CD4-positive, alpha-beta T cell (primary cell): Measurements from ENCODE around the gene L1TD1. TPM values are rescaled to one million over a fixed set of nuclear protein-coding genes. Genes with fewer than 3 reads are reported as not detected.

ENCODE experiments used
- ATAC-seq: fragments of 200-7000 bp; cut with Tn5 transposase; one replicate; pipeline ENCODE4 v1.10.0; 2022; ENCODE audit warnings: mild to moderate bottlenecking; ENCODE audit not compliant: poor library complexity
- CTCF ChIA-PET: fragments of 350-600 bp; sonication (Branson Sonifier 250); formaldehyde crosslinking; loops from one replicate; lab custom pipeline; 2021; ENCODE audit warnings: antibody characterized with exemption, inconsistent platforms; lab: Charles Lee
- POLR2A ChIA-PET: fragments of 350-600 bp; sonication (Branson Sonifier 250); formaldehyde crosslinking; loops from one replicate; lab custom pipeline; 2021; ENCODE audit warnings: antibody characterized with exemption, inconsistent platforms; lab: Charles Lee
- DNase-seq, 14 experiments: peaks; one replicate each; pipeline ENCODE4 v3.0.0-alpha.2; 2013 to 2020; ENCODE audit warnings: mixed read lengths in 2 of 14
- H3K27ac ChIP-seq, 2 donors: one replicate each; pipeline versions ENCODE4 v1.5.1 to v1.7.0; 2013; ENCODE audit warnings: low read length in 2 of 2, low read depth in 1 of 2, mild to moderate bottlenecking in 1 of 2
- H3K27me3 ChIP-seq, 2 experiments: 1 replicate in 1 of 2; 2 replicates in 1 of 2; pipeline versions ENCODE4 v1.6.1 to v1.7.0; 2013; ENCODE audit warnings: low read length in 2 of 2, control low read depth in 1 of 2, mild to moderate bottlenecking in 1 of 2, moderate library complexity in 1 of 2; ENCODE audit not compliant: insufficient read depth in 2 of 2, control insufficient read depth in 1 of 2
- H3K36me3 ChIP-seq: one replicate; pipeline ENCODE4 v1.6.1; 2013; ENCODE audit warnings: low read length, control low read depth; ENCODE audit not compliant: insufficient read depth
- H3K4me1 ChIP-seq: one replicate; pipeline ENCODE4 v1.6.1; 2013; ENCODE audit warnings: low read length, control low read depth; ENCODE audit not compliant: insufficient read depth
- H3K4me3 ChIP-seq: one replicate; pipeline ENCODE4 v1.5.1; 2013; ENCODE audit warnings: mild to moderate bottlenecking, low read length, moderate library complexity
- H3K9me3 ChIP-seq, 2 experiments: 1 replicate in 1 of 2; 2 replicates in 1 of 2; pipeline versions ENCODE4 v1.6.1 to v1.7.0; 2013; ENCODE audit warnings: low read length in 2 of 2, mild to moderate bottlenecking in 2 of 2, control low read depth in 1 of 2, moderate library complexity in 1 of 2; ENCODE audit not compliant: control insufficient read depth in 1 of 2, insufficient read depth in 1 of 2
- H3K27ac Mint-ChIP-seq: one replicate; pipeline ENCODE4 v1.8.0; 2020; ENCODE audit warnings: mixed read lengths
- H3K27me3 Mint-ChIP-seq: one replicate; pipeline ENCODE4 v1.8.0; 2021; ENCODE audit warnings: mixed read lengths
- H3K36me3 Mint-ChIP-seq: one replicate; pipeline ENCODE4 v1.8.0; 2021; ENCODE audit warnings: low read depth, mixed read lengths
- H3K4me1 Mint-ChIP-seq: one replicate; pipeline ENCODE4 v1.8.0; 2021; ENCODE audit warnings: low read depth, mixed read lengths
- H3K4me3 Mint-ChIP-seq: one replicate; pipeline ENCODE4 v1.8.0; 2020; ENCODE audit warnings: mild to moderate bottlenecking, mixed read lengths
- H3K9me3 Mint-ChIP-seq: one replicate; pipeline ENCODE4 v1.8.0; 2020; ENCODE audit warnings: mixed read lengths
- intact Hi-C, 2 experiments: fragments of 100-400 bp; cut with DNase I in 1 of 2; cut with micrococcal nuclease in 1 of 2; formaldehyde crosslinking; loops; one replicate each; pipeline versions ENCODE4 v1.15.1 to v1.9.0; 2023 to 2025; cut with DNase I, micrococcal nuclease
- total RNA-seq, 174 experiments: library from RNA in 2 of 174; stranded (reverse) in 2 of 174; gene quantifications; one replicate each; pipeline ENCODE4 v1.2.3 and lab custom pipeline; 2021 to 2026
- TF ChIP-seq, protein P1 (sequence below): fragments of 200-600 bp; IDR thresholded peaks from one replicate; pipeline ENCODE4 v1.8.0; 2022; ENCODE audit warnings: antibody characterized with exemption, mild to moderate bottlenecking

The L1TD1 gene
- total RNA-seq, 2 experiments from 2014 or later, result 0.06 TPM; not detected in 1

DNA sequence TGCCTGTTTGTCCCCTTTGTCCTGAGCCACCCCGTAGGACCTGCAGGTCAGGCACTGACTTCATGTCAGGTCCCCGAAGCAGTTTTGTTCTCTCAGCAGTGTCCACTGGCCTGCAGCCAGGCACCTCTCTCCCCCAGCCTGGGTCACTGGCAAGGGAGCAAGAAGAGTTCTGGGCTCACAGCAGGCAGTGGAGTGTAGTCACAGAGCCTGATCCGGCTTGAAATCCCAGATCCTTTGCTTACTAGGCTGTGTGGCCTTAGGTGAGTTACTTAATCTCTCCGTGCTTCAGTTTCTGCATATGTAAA is 34.2 kb downstream of the L1TD1 start:
- intact Hi-C loops, result no loop called here
- ATAC-seq (no peak), DNase-seq (no peak)
- no peaks in the 10 kb centered on the region for H3K36me3 Mint-ChIP-seq
- POLR2A ChIA-PET, result no interaction called here
- Histone ChIP-seq H3K27me3 (no peaks in the 10 kb centered on the region), H3K27ac (no peak overlapping the region), H3K36me3 (no peaks in the 10 kb centered on the region), H3K4me3 (no peak overlapping the region), H3K4me1 (no peaks in the 10 kb centered on the region), H3K9me3 (peaks cover 0 to 3% of the 10 kb centered on the region in 2 experiments)
- H3K4me3 Mint-ChIP-seq, result no peak overlapping the region
- H3K4me1 Mint-ChIP-seq, result no peaks in the 10 kb centered on the region
- H3K9me3 Mint-ChIP-seq, result no peaks in the 10 kb centered on the region
- TF ChIP-seq, protein P1, sequence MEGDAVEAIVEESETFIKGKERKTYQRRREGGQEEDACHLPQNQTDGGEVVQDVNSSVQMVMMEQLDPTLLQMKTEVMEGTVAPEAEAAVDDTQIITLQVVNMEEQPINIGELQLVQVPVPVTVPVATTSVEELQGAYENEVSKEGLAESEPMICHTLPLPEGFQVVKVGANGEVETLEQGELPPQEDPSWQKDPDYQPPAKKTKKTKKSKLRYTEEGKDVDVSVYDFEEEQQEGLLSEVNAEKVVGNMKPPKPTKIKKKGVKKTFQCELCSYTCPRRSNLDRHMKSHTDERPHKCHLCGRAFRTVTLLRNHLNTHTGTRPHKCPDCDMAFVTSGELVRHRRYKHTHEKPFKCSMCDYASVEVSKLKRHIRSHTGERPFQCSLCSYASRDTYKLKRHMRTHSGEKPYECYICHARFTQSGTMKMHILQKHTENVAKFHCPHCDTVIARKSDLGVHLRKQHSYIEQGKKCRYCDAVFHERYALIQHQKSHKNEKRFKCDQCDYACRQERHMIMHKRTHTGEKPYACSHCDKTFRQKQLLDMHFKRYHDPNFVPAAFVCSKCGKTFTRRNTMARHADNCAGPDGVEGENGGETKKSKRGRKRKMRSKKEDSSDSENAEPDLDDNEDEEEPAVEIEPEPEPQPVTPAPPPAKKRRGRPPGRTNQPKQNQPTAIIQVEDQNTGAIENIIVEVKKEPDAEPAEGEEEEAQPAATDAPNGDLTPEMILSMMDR, result no peak
- CTCF ChIA-PET, result no interaction called here
- H3K27me3 Mint-ChIP-seq, result no peaks in the 10 kb centered on the region
- H3K27ac Mint-ChIP-seq, result no peak overlapping the region

DNA sequence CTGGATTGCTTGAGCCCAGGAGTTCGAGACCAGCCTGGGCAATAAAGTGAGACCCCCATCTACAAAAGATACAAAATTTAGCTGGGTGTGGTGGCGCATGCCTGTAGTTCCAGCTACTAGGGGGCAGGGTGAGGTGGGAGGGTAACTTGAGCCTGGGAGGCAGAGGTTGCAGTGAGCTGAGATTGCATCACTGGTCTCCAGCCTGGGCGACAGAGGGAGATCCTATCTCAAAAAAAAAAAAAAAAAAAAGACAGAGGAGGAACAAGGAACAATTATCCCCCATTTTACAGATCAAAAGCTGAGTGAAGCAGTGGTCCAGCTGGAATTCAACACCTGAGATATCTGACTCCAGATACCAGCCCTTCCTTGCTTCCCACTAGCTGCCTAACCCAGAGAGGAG is 34.8 kb downstream of the L1TD1 start:
- no peaks in the 10 kb centered on the region for H3K36me3 Mint-ChIP-seq
- DNase-seq, result no peak
- ATAC-seq, result no peak
- POLR2A ChIA-PET, result interaction anchor here (1.3 kb wide), 1 partner anchor 207 kb away, joined by 3 read pairs; no protein-coding TSS in a partner anchor
- CTCF ChIA-PET, result no interaction called here
- no peak overlapping the region for H3K27ac ChIP-seq
- H3K4me3 ChIP-seq, result no peak overlapping the region
- H3K27me3 ChIP-seq, result no peaks in the 10 kb centered on the region
- TF ChIP-seq, protein P1, result no peak
- peaks cover 0 to 3% of the 10 kb centered on the region in 2 experiments for H3K9me3 ChIP-seq
- intact Hi-C loops, result no loop called here
- H3K27me3 Mint-ChIP-seq, result no peaks in the 10 kb centered on the region
- H3K4me1 Mint-ChIP-seq, result no peaks in the 10 kb centered on the region
- H3K36me3 ChIP-seq, result no peaks in the 10 kb centered on the region
- no peak overlapping the region for H3K27ac Mint-ChIP-seq
- no peaks in the 10 kb centered on the region for H3K4me1 ChIP-seq
- H3K4me3 Mint-ChIP-seq, result no peak overlapping the region
- no peaks in the 10 kb centered on the region for H3K9me3 Mint-ChIP-seq

DNA sequence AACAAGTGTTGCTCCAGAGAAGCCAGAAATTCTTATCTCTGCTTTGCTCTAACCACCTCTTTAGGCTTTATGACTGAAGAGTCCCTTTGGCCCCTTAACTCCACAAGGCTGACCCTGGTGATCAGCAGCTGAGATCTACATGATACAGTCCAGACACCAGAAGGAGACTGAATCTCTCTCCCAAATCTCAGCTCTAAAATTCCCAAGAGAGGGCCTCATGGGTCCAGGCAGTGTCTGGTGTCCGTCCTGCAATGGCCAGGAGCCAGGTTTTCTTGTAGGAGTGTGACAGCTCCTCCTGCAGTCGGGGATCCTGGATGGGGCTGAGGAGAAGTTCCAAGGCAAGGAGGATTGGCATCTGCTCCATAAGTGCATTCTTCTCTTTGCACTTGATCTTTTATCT is 35.3 kb downstream of the L1TD1 start:
- no peaks in the 10 kb centered on the region for H3K36me3 ChIP-seq
- intact Hi-C loops, result no loop called here
- CTCF ChIA-PET, result no interaction called here
- POLR2A ChIA-PET, result interaction anchor here (1.3 kb wide), 1 partner anchor 206 kb away, joined by 3 read pairs; no protein-coding TSS in a partner anchor
- H3K27me3 ChIP-seq, result no peaks in the 10 kb centered on the region
- H3K4me3 ChIP-seq, result no peak overlapping the region
- Mint-ChIP-seq H3K9me3 (no peaks in the 10 kb centered on the region), H3K4me1 (no peaks in the 10 kb centered on the region), H3K27ac (no peak overlapping the region), H3K4me3 (no peak overlapping the region), H3K27me3 (no peaks in the 10 kb centered on the region), H3K36me3 (no peaks in the 10 kb centered on the region)
- H3K4me1 ChIP-seq, result no peaks in the 10 kb centered on the region
- TF ChIP-seq, protein P1, result no peak
- H3K27ac ChIP-seq, result no peak overlapping the region
- H3K9me3 ChIP-seq, result peaks cover 0 to 3% of the 10 kb centered on the region in 2 experiments
- ATAC-seq (no peak), DNase-seq (no peak)
